Spleen (tissue), 11 donors: ENCODE measurements around the gene TREH. TPM values are rescaled to one million over a fixed set of nuclear protein-coding genes. Genes with fewer than 3 reads are reported as not detected.

Experiments
- DNase-seq: peaks from one replicate; pipeline ENCODE4 v3.0.0-alpha.2; 2020
- H3K27ac ChIP-seq, 8 donors: fragments of 200-600 bp; sonication (generic) in 7 of 8; 1 replicate in 4 of 8; 2 replicates in 4 of 8; pipeline versions ENCODE4 v1.5.0 to v1.8.0; 2016 to 2021; ENCODE audit warnings: inconsistent platforms in 4 of 8, mild to moderate bottlenecking in 4 of 8, moderate library complexity in 1 of 8
- H3K27me3 ChIP-seq, 7 donors: fragments of 200-600 bp; sonication (generic) in 6 of 7; replicated peaks in 1 of 7; 1 replicate in 4 of 7; 2 replicates in 3 of 7; pipeline versions ENCODE4 v1.5.0 to v1.8.0; 2016 to 2021; ENCODE audit warnings: inconsistent platforms in 3 of 7, mild to moderate bottlenecking in 1 of 7
- H3K36me3 ChIP-seq, 6 donors: fragments of 200-600 bp; sonication (generic) in 5 of 6; 1 replicate in 4 of 6; 2 replicates in 2 of 6; pipeline versions ENCODE4 v1.5.0 to v1.8.0; 2016 to 2021; ENCODE audit warnings: inconsistent platforms in 2 of 6
- H3K4me1 ChIP-seq, 6 donors: fragments of 200-600 bp; sonication (generic) in 5 of 6; 1 replicate in 3 of 6; 2 replicates in 3 of 6; pipeline versions ENCODE4 v1.5.0 to v1.8.0; 2016 to 2021; ENCODE audit warnings: inconsistent platforms in 3 of 6
- H3K4me3 ChIP-seq, 8 donors: fragments of 200-600 bp; sonication (generic) in 7 of 8; 1 replicate in 4 of 8; 2 replicates in 4 of 8; pipeline versions ENCODE4 v1.5.0 to v1.8.0; 2016 to 2021; ENCODE audit warnings: inconsistent platforms in 4 of 8, mild to moderate bottlenecking in 4 of 8, moderate library complexity in 2 of 8
- H3K9me3 ChIP-seq, 8 donors: fragments of 200-600 bp; sonication (generic) in 7 of 8; 1 replicate in 4 of 8; 2 replicates in 4 of 8; pipeline versions ENCODE4 v1.5.0 to v1.8.0; 2016 to 2021; ENCODE audit warnings: inconsistent platforms in 4 of 8
- CTCF ChIP-seq, 11 experiments: fragments of 200-600 bp in 7 of 11; fragments of 450-650 bp in 4 of 11; sonication (generic) in 4 of 11; IDR thresholded peaks in 8 of 11; conservative IDR thresholded peaks in 3 of 11; 1 replicate in 7 of 11; 2 replicates in 4 of 11; pipeline versions ENCODE4 v1.4.0 to v1.8.0; 2016 to 2021; ENCODE audit warnings: antibody characterized with exemption in 11 of 11, inconsistent platforms in 4 of 11, mild to moderate bottlenecking in 1 of 11
- POLR2A ChIP-seq, 3 donors: fragments of 450-650 bp; IDR thresholded peaks; one replicate each; pipeline ENCODE4 v1.5.1; 2017; ENCODE audit warnings: antibody characterized with exemption in 3 of 3, mild to moderate bottlenecking in 1 of 3
- POLR2AphosphoS5 ChIP-seq, 3 donors: sonication (generic); formaldehyde crosslinking; IDR thresholded peaks; one replicate each; pipeline ENCODE4 v1.5.1; 2017; ENCODE audit warnings: antibody characterized with exemption in 3 of 3
- WGBS, 5 donors: extraction: QIAGEN DNeasy Blood & Tissue Kit in 3 of 5; methylation state at CpG; one replicate each; pipeline versions ENCODE4 v1.1.5 to v1.1.7; 2013 to 2018; 5-methylcytosine and 5-hydroxymethylcytosine counted together
- intact Hi-C: fragments of 100-400 bp; cut with DNase I; formaldehyde crosslinking; loops from one replicate; pipeline ENCODE4 v1.15.0; 2023; ENCODE audit warnings: low total_unique reads
- polyA plus RNA-seq, 3 donors: library from polyadenylated mRNA; stranded (reverse); fragments of 200-250 nt; gene quantifications; one replicate each; pipeline ENCODE4 v1.2.1, GENCODE V29; 2013
- total RNA-seq, 7 donors: library from RNA; depleted of rRNA in 3 of 7; stranded (reverse); fragments of >200 nt in 3 of 7; fragmentation: NEBNext Ultra II Directional in 4 of 7; extraction: Animal tissue kit (Norgen Biotek cat#: 25700) in 4 of 7; gene quantifications; one replicate each; pipeline versions ENCODE4 v1.1.0 to v1.2.1, GENCODE V29; 2016 to 2021
- donor health status: healthy with polysubstance abuse.
- donor health status: DM: no; HTN: no; CAD: no; lungs with moderate emphysema.
- donor health status: DM: no; HTN: no; CAD: no.
- donor health status: Bipolar disorder and iron deficiency.
- donor health status: healthy.
- donor health status: DM: no; HTN: no; CAD: no.
- donor health status: DM: yes; HTN: yes; CAD: no.

Gene TREH
- total and polyA plus RNA-seq, 10 donors = 0.33 to 2.3 (median 2.0) TPM; not detected in 7

- no peak overlapping the region for H3K27ac ChIP-seq
- no peaks in the 10 kb centered on the region for H3K36me3 ChIP-seq
- no peaks in the 10 kb centered on the region for H3K9me3 ChIP-seq
- intact Hi-C loops = no loop called here
- TF ChIP-seq CTCF (IDR thresholded peaks at IDR 0.05 in 8 of 11, conservative IDR thresholded peaks at IDR 0.05 in 3 of 11) = no peak
- TF ChIP-seq POLR2AphosphoS5 (IDR thresholded peaks at IDR 0.05) = no peak
- TF ChIP-seq POLR2A (IDR thresholded peaks at IDR 0.05) = no peak
- H3K27me3 ChIP-seq = peaks cover 0 to 17% (median 0%) of the 10 kb centered on the region in 7 donors
- no peak for DNase-seq
- 88 to 95% (median 90%) methylated on average over 4 of the region's 4 CpGs for WGBS, 5 donors
- H3K4me1 ChIP-seq = peaks cover 3 to 21% (median 12%) of the 10 kb centered on the region in 6 donors
- no peak overlapping the region for H3K4me3 ChIP-seq
These were observed 16.1 kb downstream of the TREH start for GRCh38 chr11:118663381-118663780.

- TF ChIP-seq POLR2A (IDR thresholded peaks at IDR 0.05) (no peak), CTCF (IDR thresholded peaks at IDR 0.05 in 8 of 11, conservative IDR thresholded peaks at IDR 0.05 in 3 of 11) (no peak), POLR2AphosphoS5 (IDR thresholded peaks at IDR 0.05) (no peak)
- Histone ChIP-seq H3K27ac (no peak overlapping the region), H3K4me1 (peaks cover 3 to 28% (median 15%) of the 10 kb centered on the region in 6 donors), H3K36me3 (peaks cover 0 to 4% (median 0%) of the 10 kb centered on the region in 6 donors), H3K4me3 (no peak overlapping the region), H3K27me3 (peaks cover 0 to 17% (median 0%) of the 10 kb centered on the region in 7 donors), H3K9me3 (no peaks in the 10 kb centered on the region)
- intact Hi-C loops = no loop called here
- no peak for DNase-seq
- 79 to 90% (median 87%) methylated on average over 6 to 8 of the region's 8 CpGs for WGBS, 5 donors
These were observed 16.8 kb downstream of the TREH start for GRCh38 chr11:118662401-118663271.

GRCh38 chr11:118661425-118662301 is 17.8 kb downstream of the TREH start:
- Histone ChIP-seq H3K4me1 (peaks cover 3 to 28% (median 15%) of the 10 kb centered on the region in 6 donors), H3K27me3 (peaks cover 0 to 17% (median 0%) of the 10 kb centered on the region in 7 donors), H3K27ac (no peak overlapping the region), H3K36me3 (peaks cover 0 to 14% (median 0%) of the 10 kb centered on the region in 6 donors), H3K9me3 (no peaks in the 10 kb centered on the region), H3K4me3 (no peak overlapping the region)
- TF ChIP-seq POLR2A (IDR thresholded peaks at IDR 0.05) (no peak), POLR2AphosphoS5 (IDR thresholded peaks at IDR 0.05) (no peak), CTCF (IDR thresholded peaks at IDR 0.05 in 8 of 11, conservative IDR thresholded peaks at IDR 0.05 in 3 of 11) (no peak)
- DNase-seq = no peak
- 86 to 95% (median 89%) methylated on average over 18 to 19 of the region's 19 CpGs for WGBS, 5 donors
- intact Hi-C loops = no loop called here
